Aorta (tissue), 5 donors: ENCODE measurements around the gene LIX1L. TPM values are rescaled to one million over a fixed set of nuclear protein-coding genes. Genes with fewer than 3 reads are reported as not detected.
A peak's percentile ranks its signal among the peaks of the same experiment; 100 is the strongest.
"Not testable (repeated sequence)": the region's sequence is repeated elsewhere in the genome, so short reads cannot be mapped to it uniquely, and the experiment has no call there.

Source experiments
- ATAC-seq: fragments of 200-7000 bp; cut with Tn5 transposase; one replicate; pipeline ENCODE4 v1.9.1; 2022; ENCODE audit warnings: moderate library complexity; ENCODE audit not compliant: low FRiP score
- DNase-seq, 2 donors: peaks; one replicate each; pipeline ENCODE4 v3.0.0-alpha.2; 2020
- H3K27ac ChIP-seq, 2 donors: one replicate each; pipeline ENCODE4 v1.5.1; 2013; ENCODE audit warnings: low read length in 2 of 2, mild to moderate bottlenecking in 2 of 2, moderate library complexity in 2 of 2, control low read depth in 1 of 2, inconsistent platforms in 1 of 2, low read depth in 1 of 2
- H3K27me3 ChIP-seq, 2 donors: one replicate each; pipeline ENCODE4 v1.6.1; 2013; ENCODE audit warnings: control low read depth in 1 of 2, low read length in 1 of 2, mild to moderate bottlenecking in 1 of 2, moderate library complexity in 1 of 2; ENCODE audit not compliant: insufficient read depth in 2 of 2, control insufficient read depth in 1 of 2
- H3K36me3 ChIP-seq, 2 donors: one replicate each; pipeline ENCODE4 v1.6.1; 2013; ENCODE audit warnings: control low read depth in 1 of 2, low read length in 1 of 2, mild to moderate bottlenecking in 1 of 2; ENCODE audit not compliant: insufficient read depth in 2 of 2, control insufficient read depth in 1 of 2
- H3K4me1 ChIP-seq, 2 donors: one replicate each; pipeline ENCODE4 v1.6.1; 2013; ENCODE audit warnings: low read length in 2 of 2, control low read depth in 1 of 2, mild to moderate bottlenecking in 1 of 2, moderate library complexity in 1 of 2; ENCODE audit not compliant: insufficient read depth in 2 of 2, control insufficient read depth in 1 of 2
- H3K4me3 ChIP-seq, 2 donors: one replicate each; pipeline ENCODE4 v1.5.1; 2013; ENCODE audit warnings: low read length in 2 of 2, control low read depth in 1 of 2, mild to moderate bottlenecking in 1 of 2
- H3K9me3 ChIP-seq: one replicate; pipeline ENCODE4 v1.6.1; 2013; ENCODE audit warnings: mild to moderate bottlenecking, low read length; ENCODE audit not compliant: control insufficient read depth
- WGBS, 2 donors: extraction: QIAGEN DNeasy Blood & Tissue Kit; methylation state at CpG; one replicate each; pipeline ENCODE4 v1.1.7; 2013; 5-methylcytosine and 5-hydroxymethylcytosine counted together
- intact Hi-C, 2 donors: fragments of 100-400 bp; cut with DNase I; formaldehyde crosslinking; loops; one replicate each; pipeline versions ENCODE4 v1.14.2 to v1.15.0; 2022
- polyA plus RNA-seq, 2 donors: library from polyadenylated mRNA; stranded (reverse); fragments of 200-250 nt; gene quantifications; one replicate each; pipeline ENCODE4 v1.2.3, GENCODE V29; 2013
- total RNA-seq, 2 donors: library from RNA; stranded (reverse); fragmentation: NEBNext Ultra II Directional; extraction: Animal tissue kit (Norgen Biotek cat#: 25700); gene quantifications; one replicate each; pipeline ENCODE4 v1.2.1, GENCODE V29; 2021
- donor health status: healthy with polysubstance abuse.
- donor health status: Bipolar disorder and iron deficiency.
- donor health status: DM: no; HTN: no; CAD: no.
- donor health status: DM: no; HTN: no; CAD: no.
- donor health status: DM: yes; HTN: yes; CAD: no.

LIX1L gene
- total and polyA plus RNA-seq, 4 donors = 18.0 to 60.0 (median 41.3) TPM

DNA sequence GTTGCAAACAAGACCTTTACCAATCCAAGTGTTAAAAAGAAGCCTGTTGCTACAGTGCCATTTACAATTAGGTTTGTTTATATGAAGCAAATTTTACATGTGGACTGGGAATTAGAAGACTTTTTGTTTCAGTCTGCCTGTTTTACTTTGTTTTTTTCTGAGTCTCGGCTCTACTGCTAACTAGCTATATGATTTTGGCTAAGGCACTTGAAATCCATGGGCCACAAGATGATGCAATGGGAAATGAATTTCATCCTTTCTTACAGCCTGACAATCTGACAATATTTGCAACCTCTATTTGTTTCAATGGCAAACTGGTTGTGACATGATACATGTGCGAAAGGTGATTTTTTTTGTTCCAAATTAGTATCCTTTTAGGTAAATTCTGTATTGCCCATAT is 35.6 kb downstream of the LIX1L start:
- Histone ChIP-seq H3K27ac (no peak overlapping the region), H3K4me1 (no peaks in the 10 kb centered on the region), H3K27me3 (no peaks in the 10 kb centered on the region), H3K9me3 (no peaks in the 10 kb centered on the region), H3K4me3 (no peak overlapping the region), H3K36me3 (peaks cover 0 to 1% of the 10 kb centered on the region in 2 donors)
- WGBS, 2 donors = 54 to 56% methylated on average over 2 of the region's 2 CpGs
- no peak for ATAC-seq
- intact Hi-C loops = no loop called here
- DNase-seq = no peak

DNA sequence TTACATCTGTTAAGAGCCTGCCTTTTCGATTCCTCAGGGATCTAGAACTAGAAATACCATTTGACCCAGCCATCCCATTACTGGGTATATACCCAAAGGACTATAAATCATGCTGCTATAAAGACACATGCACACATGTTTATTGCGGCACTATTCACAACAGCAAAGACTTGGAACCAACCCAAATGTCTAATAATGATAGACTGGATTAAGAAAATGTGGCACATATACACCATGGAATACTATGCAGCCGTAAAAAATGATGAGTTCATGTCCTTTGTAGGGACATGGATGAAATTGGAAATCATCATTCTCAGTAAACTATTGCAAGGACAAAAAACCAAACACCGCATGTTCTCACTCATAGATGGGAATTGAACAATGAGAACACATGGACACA is 37.5 kb downstream of the LIX1L start:
- H3K4me1 ChIP-seq, intact Hi-C loops, ATAC-seq, H3K27ac ChIP-seq, H3K36me3 ChIP-seq, H3K9me3 ChIP-seq, H3K27me3 ChIP-seq, DNase-seq, H3K4me3 ChIP-seq: not testable (repeated sequence)
- 92 to 93% methylated on average over 2 of the region's 4 CpGs for WGBS, 2 donors

DNA sequence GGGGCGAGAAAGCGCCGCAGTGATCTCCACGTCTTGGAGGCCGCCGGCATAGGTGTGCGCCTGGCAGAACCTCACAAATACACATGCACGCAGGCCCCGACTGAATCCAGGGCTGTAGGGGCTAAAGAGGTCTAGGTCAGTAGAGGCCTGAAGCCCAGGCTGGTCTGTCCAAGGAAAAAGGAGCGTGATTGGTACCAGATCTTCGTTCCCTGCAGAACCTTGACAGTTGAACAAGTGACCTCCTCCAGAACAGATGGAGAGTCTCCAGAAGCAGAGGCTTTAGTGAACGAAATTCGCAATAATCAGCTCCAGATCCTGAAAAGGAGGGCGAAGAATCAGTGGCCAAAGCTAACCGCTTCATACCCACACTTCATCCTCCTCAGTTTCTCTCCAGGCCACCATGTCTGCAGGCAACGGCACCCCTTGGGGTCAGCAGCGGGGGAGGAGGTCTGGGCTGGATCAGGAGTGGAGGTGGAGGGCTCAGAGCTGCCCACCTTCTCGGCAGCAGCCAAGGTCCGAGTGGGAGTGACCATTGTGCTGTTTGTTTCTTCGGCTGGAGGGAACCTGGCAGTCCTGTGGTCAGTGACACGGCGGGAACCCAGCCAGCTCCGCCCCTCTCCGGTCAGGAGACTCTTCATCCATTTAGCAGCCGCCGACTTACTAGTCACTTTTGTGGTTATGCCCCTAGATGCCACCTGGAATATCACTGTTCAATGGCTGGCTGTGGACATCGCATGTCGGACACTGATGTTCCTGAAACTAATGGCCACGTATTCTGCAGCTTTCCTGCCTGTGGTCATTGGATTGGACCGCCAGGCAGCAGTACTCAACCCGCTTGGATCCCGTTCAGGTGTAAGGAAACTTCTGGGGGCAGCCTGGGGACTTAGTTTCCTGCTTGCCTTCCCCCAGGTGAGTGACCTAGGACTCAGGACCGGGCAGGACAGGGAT is 38.6 kb downstream of the LIX1L start:
- 2 to 5% methylated on average over 33 of the region's 33 CpGs for WGBS, 2 donors

DNA sequence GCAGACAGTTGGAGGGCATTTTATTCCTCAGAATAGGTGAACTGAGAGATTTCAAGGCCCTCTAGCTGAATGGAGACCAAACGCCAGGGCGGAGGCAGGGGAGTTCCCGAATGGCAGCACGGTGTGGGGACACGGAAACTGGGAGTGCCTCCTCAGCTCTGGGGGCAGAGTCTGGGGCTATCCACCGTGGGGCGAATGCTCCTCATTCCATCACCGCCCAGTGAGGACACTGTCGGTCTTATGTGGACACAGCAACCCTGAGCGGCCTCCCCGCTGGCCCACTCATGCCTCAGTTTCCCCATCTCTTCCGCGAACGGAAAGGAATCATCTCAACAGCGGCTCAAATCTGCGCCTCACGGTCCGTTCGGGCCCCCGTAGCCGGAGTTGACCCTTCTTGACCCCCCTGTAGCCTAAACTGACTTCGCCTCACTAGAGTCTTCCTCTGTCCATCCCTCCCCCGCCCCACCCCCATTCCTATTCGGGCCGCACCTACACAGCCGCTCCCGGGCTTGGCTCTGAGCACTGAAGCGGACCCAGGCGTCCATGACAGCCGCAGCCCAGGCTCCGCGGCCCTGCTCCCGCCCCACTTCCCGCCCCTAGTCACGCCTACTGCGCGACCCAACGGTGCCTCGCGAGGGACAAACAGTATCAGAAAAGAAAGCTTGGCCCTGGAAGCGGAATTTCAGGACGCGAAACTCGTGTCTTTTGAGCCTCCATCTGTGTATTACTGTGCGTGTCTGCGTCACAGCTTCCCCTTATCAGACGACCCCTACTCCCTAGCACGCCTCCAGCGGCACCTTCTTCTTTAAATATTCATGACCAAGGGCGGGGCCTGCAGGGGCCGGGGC is 39.4 kb downstream of the LIX1L start, which contains the start of gene PEX11B:
PEX11B (minus strand) TSS at position 574 of the 848 bp plus-strand sequence; CDS start at position 545, 29 bp downstream.
- 0 to 1% methylated on average over 51 of the region's 51 CpGs for WGBS, 2 donors
- intact Hi-C loops = loop anchor here in 1 of 2 donors (5.0 kb wide), 1 partner anchor 39 kb away; the partner anchor contains the start of gene LIX1L

More for the DNA sequence above, 38.6 kb downstream of the LIX1L start:
- peak; percentile 77 to 86 for DNase-seq
- peak; percentile 23 for ATAC-seq
- H3K4me3 ChIP-seq = peak overlapping the region; percentile 15 to 73
- no peaks in the 10 kb centered on the region for H3K9me3 ChIP-seq
- no peaks in the 10 kb centered on the region for H3K27me3 ChIP-seq
- intact Hi-C loops = loop anchor here in 1 of 2 donors (5.0 kb wide), 1 partner anchor 38 kb away; the partner anchor contains the start of gene LIX1L
- no peaks in the 10 kb centered on the region for H3K4me1 ChIP-seq
- peak overlapping the region; percentile 7 to 49 for H3K27ac ChIP-seq
- H3K36me3 ChIP-seq = no peaks in the 10 kb centered on the region

DNA sequence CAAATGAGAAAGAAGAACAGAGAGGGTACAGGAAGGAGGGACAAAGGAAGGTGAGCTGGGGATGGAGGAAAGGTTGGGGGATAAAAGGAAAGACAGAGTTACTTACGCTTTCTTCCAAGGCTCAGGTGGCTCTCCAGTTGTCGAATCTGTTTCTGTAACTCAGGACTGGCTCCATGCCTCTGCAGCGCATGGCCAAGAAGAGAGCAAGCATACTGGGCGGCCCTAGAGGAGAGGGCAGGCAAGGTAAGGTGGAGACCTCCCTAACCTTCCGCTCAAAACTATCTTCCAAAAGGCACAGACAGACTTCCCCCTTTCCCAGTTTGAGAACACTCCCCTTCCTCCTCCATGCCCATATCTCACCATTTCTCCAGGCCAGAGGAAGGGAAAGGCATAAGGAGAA is 40.2 kb downstream of the LIX1L start:
- Histone ChIP-seq H3K36me3 (no peaks in the 10 kb centered on the region), H3K27me3 (no peaks in the 10 kb centered on the region), H3K4me1 (no peaks in the 10 kb centered on the region), H3K4me3 (peak overlapping the region; percentile 73 to 75), H3K9me3 (no peaks in the 10 kb centered on the region), H3K27ac (no peak overlapping the region)
- ATAC-seq (no peak), DNase-seq (no peak)
- intact Hi-C loops = loop anchor here in 1 of 2 donors (5.0 kb wide), 1 partner anchor 40 kb away; the partner anchor contains the start of gene LIX1L
- 68 to 70% methylated on average over 5 of the region's 5 CpGs for WGBS, 2 donors

More for the DNA sequence above, 39.4 kb downstream of the LIX1L start, which contains the start of gene PEX11B:
- Histone ChIP-seq H3K4me1 (no peaks in the 10 kb centered on the region), H3K27me3 (no peaks in the 10 kb centered on the region), H3K9me3 (no peaks in the 10 kb centered on the region), H3K27ac (peak within 1 kb of the TSS; percentile 7 to 49), H3K4me3 (peak within 1 kb of the TSS; percentile 73 to 75), H3K36me3 (no peaks in the 10 kb centered on the region)
- DNase-seq (peak; percentile 94 to 95), ATAC-seq (peak; percentile 97)

DNA sequence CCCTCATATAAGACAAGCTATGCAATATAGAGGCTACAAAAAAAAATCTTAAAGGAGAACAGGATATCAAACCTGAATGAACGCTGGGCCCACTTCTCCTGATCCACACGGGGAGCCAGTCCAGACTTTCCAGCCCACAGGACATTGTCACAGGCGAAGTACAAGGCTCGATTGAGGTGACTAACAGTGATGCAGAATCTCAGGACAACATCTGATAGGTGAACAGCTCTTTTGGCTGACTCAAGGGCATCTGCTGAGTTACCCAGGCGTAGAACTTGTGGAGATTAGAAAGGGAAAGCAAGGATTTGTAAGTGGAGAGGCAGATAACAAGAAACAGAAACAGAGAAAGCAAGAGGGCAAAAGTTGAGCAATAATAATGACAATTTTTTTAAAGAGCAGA is 41.1 kb downstream of the LIX1L start:
- WGBS, 2 donors = 78 to 79% methylated on average over 5 of the region's 5 CpGs
- ATAC-seq = no peak
- Histone ChIP-seq H3K9me3 (no peaks in the 10 kb centered on the region), H3K36me3 (no peaks in the 10 kb centered on the region), H3K4me1 (no peaks in the 10 kb centered on the region), H3K27ac (no peak overlapping the region), H3K27me3 (no peaks in the 10 kb centered on the region), H3K4me3 (no peak overlapping the region)
- no peak for DNase-seq
- intact Hi-C loops = loop anchor here in 1 of 2 donors (5.0 kb wide), 1 partner anchor 41 kb away; the partner anchor contains the start of gene LIX1L

DNA sequence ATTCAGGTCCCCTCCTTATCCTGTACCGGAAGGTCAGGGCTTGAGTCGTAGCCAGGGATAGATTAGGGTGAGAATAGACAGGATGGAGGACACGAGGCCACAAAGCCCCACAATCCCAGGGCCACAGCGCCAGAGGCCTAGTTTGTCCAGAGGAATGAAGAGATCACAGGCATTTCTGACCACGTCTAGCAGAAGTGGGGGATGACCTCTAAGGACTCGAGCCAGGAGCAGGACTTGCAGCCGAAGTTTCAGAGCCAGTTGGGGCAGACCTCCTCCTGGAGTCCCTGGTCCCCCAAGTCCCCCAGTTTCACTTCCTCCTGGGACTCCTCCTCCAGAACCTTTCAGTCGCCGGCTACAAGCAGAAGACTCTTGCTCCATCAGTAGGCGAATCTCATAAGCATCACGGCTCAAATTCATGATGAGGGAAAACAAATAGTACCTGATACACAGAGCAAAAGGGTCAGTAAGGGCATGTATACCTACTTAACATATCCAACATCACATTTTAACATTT is 45.6 kb downstream of the LIX1L start:
- WGBS, 2 donors = 78 to 82% methylated on average over 11 of the region's 11 CpGs
- Histone ChIP-seq H3K36me3 (no peaks in the 10 kb centered on the region), H3K27me3 (no peaks in the 10 kb centered on the region), H3K9me3 (no peaks in the 10 kb centered on the region), H3K4me3 (no peak overlapping the region), H3K4me1 (no peaks in the 10 kb centered on the region), H3K27ac (no peak overlapping the region)
- ATAC-seq (no peak), DNase-seq (peak in 1 of 2 donors; percentile 46)
- intact Hi-C loops = loop anchor here (5.0 kb wide), 1 partner anchor 65 kb away; the partner anchor contains the start of gene NUDT17 (in 2 of the 2)

DNA sequence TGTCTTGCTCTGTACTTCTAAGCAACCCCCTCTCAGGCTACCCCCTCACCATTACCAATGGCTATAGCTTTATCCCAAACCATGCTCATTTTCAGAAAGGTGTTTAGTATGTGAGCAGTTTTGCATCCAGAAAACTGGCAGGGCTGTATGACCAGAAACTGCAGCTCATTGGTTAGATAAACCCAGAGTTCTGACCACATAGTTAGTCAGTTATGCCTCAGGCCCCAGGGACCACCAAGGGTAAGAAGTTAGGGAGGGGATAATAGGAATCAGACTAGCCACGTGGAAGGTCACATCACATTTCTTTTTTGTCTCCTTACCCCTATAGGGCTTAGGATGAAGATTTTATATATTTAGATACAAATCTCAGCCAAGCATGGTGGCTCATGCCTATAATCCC is 49.2 kb downstream of the LIX1L start:
- ATAC-seq (no peak), DNase-seq (no peak)
- Histone ChIP-seq H3K4me1 (no peaks in the 10 kb centered on the region), H3K27ac (peak overlapping the region in 1 of 2 donors; percentile 79), H3K36me3 (no peaks in the 10 kb centered on the region), H3K9me3 (no peaks in the 10 kb centered on the region), H3K27me3 (no peaks in the 10 kb centered on the region), H3K4me3 (peak overlapping the region in 1 of 2 donors; percentile 76)
- WGBS, 2 donors = 0 to 7% methylated on average over 1 of the region's 1 CpG
- intact Hi-C loops = loop anchor here in 1 of 2 donors (2.0 kb wide), 1 partner anchor 50 kb away; the partner anchor contains the start of gene PIAS3
